A673 (cell line): ENCODE data around the gene ZDHHC1. TPM values are rescaled to one million over a fixed set of nuclear protein-coding genes. Genes with fewer than 3 reads are reported as not detected.

Experiments used
- BruUV-seq: library from RNA; stranded (reverse); fragments of 400-500 nt; replicated peaks from 2 replicates; lab custom pipeline; 2021; lab: Mats Ljungman, UMichigan
- CTCF ChIA-PET: fragments of 300-600 bp; sonication (Branson Sonifier 250); formaldehyde crosslinking; loops from one replicate; lab custom pipeline; 2022; ENCODE audit warnings: antibody characterized with exemption; lab: Charles Lee
- POLR2A ChIA-PET: fragments of 300-600 bp; sonication (Branson Sonifier 250); formaldehyde crosslinking; loops from one replicate; lab custom pipeline; 2022; ENCODE audit warnings: antibody characterized with exemption; ENCODE audit not compliant: low non-redundant PET; lab: Charles Lee
- DNase-seq: peaks from one replicate; pipeline ENCODE4 v3.0.0-alpha.2; 2015; ENCODE audit warnings: low spot score
- H3K27ac ChIP-seq: fragments of 200-600 bp; sonication (generic); 2 replicates; pipeline ENCODE4 v1.5.1; 2016; ENCODE audit warnings: mixed run types, low read depth, mild to moderate bottlenecking, mixed read lengths, antibody characterized with exemption, low read length; ENCODE audit not compliant: poor library complexity, severe bottlenecking
- H3K27me3 ChIP-seq: fragments of 200-600 bp; sonication (generic); replicated peaks from 2 replicates; pipeline ENCODE4 v1.6.1; 2017; ENCODE audit warnings: mixed run types, low read depth, mild to moderate bottlenecking, mixed read lengths, antibody characterized with exemption, low read length; ENCODE audit not compliant: insufficient read depth, poor library complexity
- H3K36me3 ChIP-seq: fragments of 200-600 bp; sonication (generic); 2 replicates; pipeline ENCODE4 v1.6.1; 2016; ENCODE audit warnings: mixed run types, mild to moderate bottlenecking, mixed read lengths, antibody characterized with exemption, low read length; ENCODE audit not compliant: insufficient read depth, poor library complexity, severe bottlenecking
- H3K4me1 ChIP-seq: fragments of 200-600 bp; sonication (generic); 2 replicates; pipeline ENCODE4 v1.6.1; 2017; ENCODE audit warnings: mixed run types, mild to moderate bottlenecking, mixed read lengths, antibody characterized with exemption, low read length; ENCODE audit not compliant: insufficient read depth, poor library complexity, severe bottlenecking
- H3K4me3 ChIP-seq: fragments of 200-600 bp; sonication (generic); 2 replicates; pipeline ENCODE4 v1.5.1; 2016; ENCODE audit warnings: low read depth, mixed run types, mild to moderate bottlenecking, mixed read lengths, low read length; ENCODE audit not compliant: poor library complexity, severe bottlenecking
- H3K9me3 ChIP-seq: fragments of 200-600 bp; sonication (generic); 2 replicates; pipeline ENCODE4 v1.6.1; 2016; ENCODE audit warnings: mixed run types, low read depth, mild to moderate bottlenecking, mixed read lengths, antibody characterized with exemption, low read length; ENCODE audit not compliant: poor library complexity, severe bottlenecking
- CTCF ChIP-seq: fragments of 300-800, 200-600 bp; sonication (generic); conservative IDR thresholded peaks from 2 replicates; pipeline ENCODE4 v1.5.1; 2017; ENCODE audit warnings: low read depth, mild to moderate bottlenecking, antibody characterized with exemption, low read length, moderate library complexity, mixed read lengths
- EZH2 ChIP-seq: fragments of 200-600 bp; sonication (generic); IDR thresholded peaks from 2 replicates; pipeline ENCODE4 v1.6.1; 2017; ENCODE audit warnings: borderline replicate concordance, low read depth, mild to moderate bottlenecking, mixed read lengths, antibody characterized with exemption, low read length; ENCODE audit not compliant: poor library complexity, severe bottlenecking
- intact Hi-C: fragments of 100-400 bp; cut with micrococcal nuclease; formaldehyde crosslinking; loops from one replicate; pipeline ENCODE4 v1.10.0; 2022; ENCODE audit not compliant: unreplicated experiment
- total RNA-seq: library from RNA; stranded (reverse); gene quantifications from 2 replicates; pipeline ENCODE4 v1.2.3, GENCODE V29; 2021

ZDHHC1 gene
- total RNA-seq, 1 experiment from 2014 or later: 5.3 TPM

- Histone ChIP-seq H3K9me3 (no peaks in the 10 kb centered on the region), H3K4me3 (no peak overlapping the region), H3K27me3 (no peaks in the 10 kb centered on the region), H3K4me1 (no peaks in the 10 kb centered on the region), H3K27ac (no peak overlapping the region), H3K36me3 (no peaks in the 10 kb centered on the region)
- no peak for DNase-seq
- TF ChIP-seq CTCF: no peak
- TF ChIP-seq EZH2: no peak
- intact Hi-C loops: no loop called here
- POLR2A ChIA-PET: no interaction called here
- CTCF ChIA-PET: interaction anchor here (0.6 to 0.9 kb wide), 2 partner anchors 19 to 77 kb away, joined by 3 to 10 read pairs; no protein-coding TSS in a partner anchor
- no TSS peak for BruUV-seq
These were observed 30.8 kb upstream of the ZDHHC1 start for GRCh38 chr16:67446968-67447507.

DNA sequence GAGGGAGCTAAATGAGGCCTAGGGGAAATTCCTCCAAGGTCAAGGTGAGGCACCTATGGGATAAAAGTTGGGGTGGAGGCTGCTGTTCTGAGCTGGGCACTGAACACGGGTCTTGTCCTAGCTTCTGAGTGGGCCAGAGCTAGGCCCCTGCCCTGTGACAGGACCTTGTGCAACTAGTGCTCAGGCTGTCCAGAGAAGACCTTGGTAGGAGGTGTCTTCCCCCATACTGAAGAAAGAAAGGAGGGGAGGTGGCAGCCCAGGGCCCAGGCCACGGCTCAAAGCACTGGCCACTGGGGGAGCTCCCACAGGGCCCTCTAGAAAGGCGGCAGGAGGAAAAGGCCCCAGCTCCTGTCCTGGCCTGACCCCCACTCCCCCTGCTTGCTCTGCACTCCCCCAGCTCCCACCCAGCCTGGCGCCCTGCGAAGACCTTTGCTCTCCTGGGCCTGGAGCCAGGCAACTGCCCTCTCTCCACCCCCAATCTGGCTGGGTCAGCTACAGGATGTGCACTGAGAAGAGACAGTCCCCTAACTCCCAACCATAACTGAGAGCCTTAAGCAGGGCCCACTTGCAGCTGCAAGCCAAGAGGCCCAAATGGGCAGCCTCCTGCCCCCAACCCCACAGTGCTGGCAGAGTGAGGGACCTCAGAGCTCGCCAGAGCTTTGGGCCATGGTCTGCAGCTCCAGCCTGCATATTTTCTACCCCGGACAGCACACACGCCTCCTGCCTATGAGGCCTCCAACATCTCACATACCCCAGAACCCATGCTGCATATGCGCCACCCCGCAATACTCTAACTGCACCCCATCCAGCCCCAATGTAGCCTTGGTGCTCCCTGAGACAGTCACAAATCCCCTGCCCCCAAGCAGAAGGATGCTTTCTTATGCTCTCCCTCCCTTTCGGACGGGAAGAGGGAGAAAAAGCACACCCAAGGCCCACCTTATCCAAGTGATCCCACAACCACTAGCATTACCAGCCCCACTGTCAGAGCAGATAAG is 29.9 kb upstream of the ZDHHC1 start:
- Histone ChIP-seq H3K4me1 (no peaks in the 10 kb centered on the region), H3K27ac (no peak overlapping the region), H3K27me3 (no peaks in the 10 kb centered on the region), H3K4me3 (no peak overlapping the region), H3K9me3 (no peaks in the 10 kb centered on the region), H3K36me3 (no peaks in the 10 kb centered on the region)
- DNase-seq: no peak
- POLR2A ChIA-PET: no interaction called here
- BruUV-seq: no TSS peak
- CTCF ChIA-PET: interaction anchor here (0.6 to 1.2 kb wide), 4 partner anchors 18 to 186 kb away, joined by 3 to 10 read pairs (median 7); no protein-coding TSS in a partner anchor
- no peak for TF ChIP-seq EZH2
- intact Hi-C loops: no loop called here

GRCh38 chr16:67445441-67445912 is 29.2 kb upstream of the ZDHHC1 start:
- ChIA-PET CTCF (interaction anchor here (0.6 to 1.2 kb wide), 3 partner anchors 18 to 185 kb away, joined by 3 to 9 read pairs (median 5); no protein-coding TSS in a partner anchor), POLR2A (no interaction called here)
- no peak for TF ChIP-seq EZH2
- TF ChIP-seq CTCF: no peak
- DNase-seq: no peak
- intact Hi-C loops: no loop called here
- no peaks in the 10 kb centered on the region for H3K4me1 ChIP-seq
- no TSS peak for BruUV-seq
- H3K27ac ChIP-seq: no peak overlapping the region
- no peaks in the 10 kb centered on the region for H3K9me3 ChIP-seq
- no peak overlapping the region for H3K4me3 ChIP-seq
- H3K36me3 ChIP-seq: no peaks in the 10 kb centered on the region
- no peaks in the 10 kb centered on the region for H3K27me3 ChIP-seq
